ENCODE data around the gene SPOPL.

GRCh38 chr2:138490673-138491494, 10.7 kb upstream of the SPOPL start:
- TF ChIP-seq CTCF (IDR thresholded peaks at IDR 0.05), result no peak
- no peak for TF ChIP-seq POLR2A (IDR thresholded peaks at IDR 0.05)
- no peak for TF ChIP-seq POLR2AphosphoS5 (IDR thresholded peaks at IDR 0.05)

Data from transverse colon (tissue), 4 donors.